GM23248 (cell line): ENCODE results near the gene ATG3. TPM values are rescaled to one million over a fixed set of nuclear protein-coding genes. Genes with fewer than 3 reads are reported as not detected.

Experiments used
- DNase-seq: peaks from one replicate; pipeline ENCODE4 v3.0.0-alpha.2; 2015
- H2AFZ ChIP-seq: fragments of 200-600 bp; sonication (generic); 2 replicates; pipeline ENCODE4 v1.6.1; 2016; ENCODE audit warnings: antibody characterized with exemption
- H3F3A ChIP-seq: fragments of 200-600 bp; sonication (generic); 2 replicates; pipeline ENCODE4 v1.6.1; 2016; ENCODE audit warnings: mild to moderate bottlenecking, antibody characterized with exemption, mixed run types; ENCODE audit not compliant: insufficient read depth
- H3K27ac ChIP-seq: fragments of 200-600 bp; sonication (generic); 2 replicates; pipeline ENCODE4 v1.5.1; 2016; ENCODE audit warnings: mild to moderate bottlenecking
- H3K27me3 ChIP-seq: fragments of 200-600 bp; sonication (generic); replicated peaks from 2 replicates; pipeline ENCODE4 v1.6.1; 2016; ENCODE audit warnings: mild to moderate bottlenecking; ENCODE audit not compliant: insufficient read depth
- H3K36me3 ChIP-seq: fragments of 200-600 bp; sonication (generic); 2 replicates; pipeline ENCODE4 v1.6.1; 2016; ENCODE audit warnings: low read depth, mild to moderate bottlenecking
- H3K4me1 ChIP-seq: fragments of 200-600 bp; sonication (generic); 2 replicates; pipeline ENCODE4 v1.6.1; 2016; ENCODE audit warnings: mild to moderate bottlenecking; ENCODE audit not compliant: insufficient read depth
- H3K4me2 ChIP-seq: fragments of 200-600 bp; sonication (generic); one replicate; pipeline ENCODE4 v1.6.1; 2016; ENCODE audit warnings: mild to moderate bottlenecking; ENCODE audit not compliant: unreplicated experiment
- H3K4me3 ChIP-seq: fragments of 200-600 bp; sonication (generic); 2 replicates; pipeline ENCODE4 v1.5.1; 2016; ENCODE audit warnings: mild to moderate bottlenecking
- H3K79me2 ChIP-seq: fragments of 200-600 bp; sonication (generic); 2 replicates; pipeline ENCODE4 v1.6.1; 2016; ENCODE audit warnings: mild to moderate bottlenecking; ENCODE audit not compliant: insufficient read depth
- H3K9ac ChIP-seq: fragments of 200-600 bp; sonication (generic); 2 replicates; pipeline ENCODE4 v1.6.1; 2016; ENCODE audit warnings: mild to moderate bottlenecking
- H3K9me2 ChIP-seq: fragments of 200-600 bp; sonication (generic); 2 replicates; pipeline ENCODE4 v1.6.1; 2016; ENCODE audit warnings: mixed run types, mild to moderate bottlenecking, moderate library complexity; ENCODE audit not compliant: insufficient read depth
- H3K9me3 ChIP-seq: fragments of 200-600 bp; sonication (generic); one replicate; pipeline ENCODE4 v1.6.1; 2017; ENCODE audit warnings: low read depth
- H4K20me1 ChIP-seq: fragments of 200-600 bp; sonication (generic); 2 replicates; pipeline ENCODE4 v1.6.0; 2016; ENCODE audit not compliant: insufficient read depth
- EZH2 ChIP-seq: fragments of 200-600 bp; sonication (generic); IDR thresholded peaks from 2 replicates; pipeline ENCODE4 v1.6.1; 2018; ENCODE audit warnings: antibody characterized with exemption, mild to moderate bottlenecking; ENCODE audit not compliant: insufficient read depth, poor library complexity, severe bottlenecking
- EZH2phosphoT487 ChIP-seq: fragments of 200-600 bp; sonication (generic); IDR thresholded peaks from 2 replicates; pipeline ENCODE4 v1.6.1; 2018; ENCODE audit warnings: antibody characterized with exemption, moderate library complexity, mild to moderate bottlenecking, low read depth; ENCODE audit not compliant: insufficient read depth
- WGBS, 2 experiments: methylation state at CpG; one replicate each; pipeline ENCODE4 v1.1.6; 2015 to 2017; ENCODE audit warnings: low lambda C conversion rate in 2 of 2, low coverage in 1 of 2; ENCODE audit errors: missing lambda C conversion rate in 2 of 2; 5-methylcytosine and 5-hydroxymethylcytosine counted together
- in situ Hi-C: fragments of 300-500 bp; cut with MboI; formaldehyde crosslinking; loops from 2 replicates; pipeline ENCODE4 v1.15.0; 2020
- polyA plus RNA-seq: library from polyadenylated mRNA; unstranded; fragments of >200 nt; fragmentation: Nextera tagmentation; extraction: Ambion mirVana; gene quantifications from 2 replicates; pipeline ENCODE4 v1.2.1, GENCODE V29; 2016
- total RNA-seq: library from RNA; depleted of rRNA; stranded (reverse); fragments of >200 nt; shearing (Covaris generic); gene quantifications from 2 replicates; pipeline ENCODE4 v1.2.3, GENCODE V29; 2014

Gene ATG3
- total and polyA plus RNA-seq, 2 experiments from 2014 or later = 44.0 to 70.6 TPM

GRCh38 chr3:112594856-112595255 is 33.1 kb upstream of the ATG3 start:
- TF ChIP-seq EZH2phosphoT487 = no peak
- TF ChIP-seq EZH2 = no peak
- no peaks in the 10 kb centered on the region for H4K20me1 ChIP-seq
- H3K27me3 ChIP-seq = no peaks in the 10 kb centered on the region
- in situ Hi-C loops = no loop called here
- 72 to 79% methylated on average over 2 of the region's 2 CpGs for WGBS, 2 experiments
- H3K4me3 ChIP-seq = no peak overlapping the region
- no peak overlapping the region for H3K4me2 ChIP-seq
- DNase-seq = no peak
- no peaks in the 10 kb centered on the region for H3K4me1 ChIP-seq
- no peaks in the 10 kb centered on the region for H3K9me2 ChIP-seq
- peaks cover 70% of the 10 kb centered on the region for H3F3A ChIP-seq
- peak overlapping the region; percentile 42 for H3K27ac ChIP-seq
- H3K9ac ChIP-seq = no peak overlapping the region
- no peaks in the 10 kb centered on the region for H3K9me3 ChIP-seq
- no peaks in the 10 kb centered on the region for H3K79me2 ChIP-seq
- H3K36me3 ChIP-seq = peaks cover 28% of the 10 kb centered on the region
- H2AFZ ChIP-seq = no peak overlapping the region

GRCh38 chr3:112593258-112593657 is 31.5 kb upstream of the ATG3 start:
- DNase-seq = no peak
- Histone ChIP-seq H3K79me2 (no peaks in the 10 kb centered on the region), H2AFZ (no peak overlapping the region), H3K4me2 (no peak overlapping the region), H3K9me3 (no peaks in the 10 kb centered on the region), H3F3A (peaks cover 54% of the 10 kb centered on the region), H3K36me3 (peaks cover 12% of the 10 kb centered on the region), H3K4me1 (no peaks in the 10 kb centered on the region), H4K20me1 (no peaks in the 10 kb centered on the region), H3K4me3 (no peak overlapping the region), H3K9ac (no peak overlapping the region), H3K27ac (0 out of 2 replicates have a peak overlapping the region, but pooled peaks have one; percentile 13), H3K27me3 (no peaks in the 10 kb centered on the region), H3K9me2 (no peaks in the 10 kb centered on the region)
- TF ChIP-seq EZH2 (no peak), EZH2phosphoT487 (no peak)
- in situ Hi-C loops = no loop called here

GRCh38 chr3:112587336-112587735 is 25.6 kb upstream of the ATG3 start:
- peaks cover 8% of the 10 kb centered on the region for H3K79me2 ChIP-seq
- 89 to 96% methylated on average over 1 of the region's 1 CpG for WGBS, 2 experiments
- no peak overlapping the region for H3K4me3 ChIP-seq
- H3K27ac ChIP-seq = no peak overlapping the region
- TF ChIP-seq EZH2phosphoT487 (no peak), EZH2 (no peak)
- no peak overlapping the region for H3K9ac ChIP-seq
- no peaks in the 10 kb centered on the region for H3K9me3 ChIP-seq
- peaks cover 17% of the 10 kb centered on the region for H3K36me3 ChIP-seq
- no peaks in the 10 kb centered on the region for H3K9me2 ChIP-seq
- H4K20me1 ChIP-seq = no peaks in the 10 kb centered on the region
- no peak overlapping the region for H3K4me2 ChIP-seq
- peaks cover 16% of the 10 kb centered on the region for H3K4me1 ChIP-seq
- no peaks in the 10 kb centered on the region for H3K27me3 ChIP-seq
- no peak for DNase-seq
- H2AFZ ChIP-seq = no peak overlapping the region
- in situ Hi-C loops = loop anchor here (10.0 kb wide), 1 partner anchor 397 kb away; no protein-coding TSS in a partner anchor
- peaks cover 17% of the 10 kb centered on the region for H3F3A ChIP-seq

GRCh38 chr3:112585782-112586181 is 24.0 kb upstream of the ATG3 start:
- in situ Hi-C loops = loop anchor here (10.0 kb wide), 1 partner anchor 399 kb away; no protein-coding TSS in a partner anchor
- DNase-seq = peak; percentile 47
- no peak overlapping the region for H3K4me3 ChIP-seq

DNA sequence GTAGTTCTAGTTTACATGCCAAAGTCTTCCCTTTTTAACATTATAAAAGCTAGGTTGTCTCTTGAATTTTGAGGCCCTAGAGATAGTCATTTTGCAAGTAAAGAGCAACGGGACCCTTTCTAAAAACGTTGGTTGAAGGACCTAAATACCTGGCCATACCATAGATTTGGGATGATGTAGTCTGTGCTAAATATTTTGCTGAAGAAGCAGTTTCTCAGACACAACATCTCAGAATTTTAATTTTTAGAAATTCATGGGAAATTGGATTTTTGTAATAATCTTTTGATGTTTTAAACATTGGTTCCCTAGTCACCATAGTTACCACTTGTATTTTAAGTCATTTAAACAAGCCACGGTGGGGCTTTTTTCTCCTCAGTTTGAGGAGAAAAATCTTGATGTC is 21.3 kb upstream of the ATG3 start:
- H3K79me2 ChIP-seq = peaks cover 8% of the 10 kb centered on the region
- H4K20me1 ChIP-seq = no peaks in the 10 kb centered on the region
- no peak overlapping the region for H2AFZ ChIP-seq
- H3K9me3 ChIP-seq = no peaks in the 10 kb centered on the region
- H3K27ac ChIP-seq = no peak overlapping the region
- H3K4me3 ChIP-seq = no peak overlapping the region
- peaks cover 29% of the 10 kb centered on the region for H3K4me1 ChIP-seq
- peaks cover 25% of the 10 kb centered on the region; the same call in 1 of the 2 replicates for H3F3A ChIP-seq
- TF ChIP-seq EZH2 (no peak), EZH2phosphoT487 (no peak)
- no peak overlapping the region for H3K9ac ChIP-seq
- H3K27me3 ChIP-seq = no peaks in the 10 kb centered on the region
- H3K4me2 ChIP-seq = no peak overlapping the region
- in situ Hi-C loops = loop anchor here (10.0 kb wide), 1 partner anchor 402 kb away; no protein-coding TSS in a partner anchor
- H3K36me3 ChIP-seq = peaks cover 17% of the 10 kb centered on the region
- no peaks in the 10 kb centered on the region for H3K9me2 ChIP-seq
- 40% methylated on average over 3 of the region's 3 CpGs for WGBS, 2 experiments
- no peak for DNase-seq

More at GRCh38 chr3:112585782-112586181, 24.0 kb upstream of the ATG3 start:
- TF ChIP-seq EZH2 (no peak), EZH2phosphoT487 (no peak)
- Histone ChIP-seq H3K27me3 (no peaks in the 10 kb centered on the region), H3K9me3 (no peaks in the 10 kb centered on the region), H3K27ac (no peak overlapping the region), H3K4me2 (no peak overlapping the region), H3K9ac (no peak overlapping the region), H3K79me2 (peaks cover 8% of the 10 kb centered on the region), H3F3A (0 out of 2 replicates have a peak, but pooled peaks cover 14% of the 10 kb centered on the region), H2AFZ (no peak overlapping the region), H3K36me3 (peaks cover 17% of the 10 kb centered on the region), H3K4me1 (peaks cover 17% of the 10 kb centered on the region), H4K20me1 (no peaks in the 10 kb centered on the region), H3K9me2 (no peaks in the 10 kb centered on the region)
